WTC11 (cell line): Measurements from ENCODE around the gene ZCCHC2. TPM values are rescaled to one million over a fixed set of nuclear protein-coding genes. Genes with fewer than 3 reads are reported as not detected.

Experiments used
- ATAC-seq: fragments of 200-7000 bp; cut with Tn5 transposase; 2 replicates; pipeline ENCODE4 v1.10.0; 2021; ENCODE audit warnings: mild to moderate bottlenecking, moderate library complexity
- CTCF ChIA-PET: fragments of 300-600 bp; sonication (Branson Sonifier 250); formaldehyde crosslinking; loops from one replicate; lab custom pipeline; 2021; ENCODE audit warnings: antibody characterized with exemption; lab: Charles Lee
- POLR2A ChIA-PET: fragments of 350-600 bp; sonication (Branson Sonifier 250); formaldehyde crosslinking; loops from one replicate; lab custom pipeline; 2021; ENCODE audit warnings: antibody characterized with exemption; lab: Charles Lee
- DNase-seq: peaks from one replicate; pipeline ENCODE4 v3.0.0; 2021; ENCODE audit warnings: low spot score
- H3K27ac Mint-ChIP-seq: 2 replicates; pipeline ENCODE4 v1.8.0; 2021; ENCODE audit warnings: mixed read lengths
- H3K27me3 Mint-ChIP-seq: 2 replicates; pipeline ENCODE4 v1.8.0; 2021; ENCODE audit warnings: low read depth, mild to moderate bottlenecking, moderate library complexity, mixed read lengths
- H3K36me3 Mint-ChIP-seq: 2 replicates; pipeline ENCODE4 v1.8.0; 2021; ENCODE audit warnings: mixed read lengths
- H3K4me1 Mint-ChIP-seq: 2 replicates; pipeline ENCODE4 v1.8.0; 2022; ENCODE audit warnings: mixed read lengths
- H3K4me3 Mint-ChIP-seq: 2 replicates; pipeline ENCODE4 v1.8.0; 2021; ENCODE audit warnings: mild to moderate bottlenecking, moderate library complexity, mixed read lengths
- H3K9me3 Mint-ChIP-seq: 2 replicates; pipeline ENCODE4 v1.8.0; 2021; ENCODE audit warnings: mixed read lengths
- AR ChIP-seq: fragments of 250-450 bp; sonication (Bioruptor Pico); IDR thresholded peaks from 2 replicates; pipeline ENCODE4 v1.9.0; 2021; ENCODE audit warnings: mild to moderate bottlenecking
- ATF6 ChIP-seq: sonication (generic); formaldehyde crosslinking; IDR thresholded peaks from 2 replicates; pipeline ENCODE4 v1.8.1; 2023; ENCODE audit warnings: mild to moderate bottlenecking, missing genetic modification reagents
- E2F1 ChIP-seq: sonication (generic); formaldehyde crosslinking; IDR thresholded peaks from 2 replicates; pipeline ENCODE4 v1.8.0; 2022; ENCODE audit warnings: mild to moderate bottlenecking, missing genetic modification reagents
- EMX1 ChIP-seq: fragments of 250-450 bp; sonication (Bioruptor Pico); IDR thresholded peaks from 2 replicates; pipeline ENCODE4 v1.8.0; 2021; ENCODE audit warnings: mild to moderate bottlenecking
- ERG ChIP-seq: fragments of 250-450 bp; sonication (Bioruptor Pico); IDR thresholded peaks from 2 replicates; pipeline ENCODE4 v1.8.0; 2021; ENCODE audit warnings: mild to moderate bottlenecking
- GRHL2 ChIP-seq: fragments of 250-450 bp; sonication (Bioruptor Pico); IDR thresholded peaks from 2 replicates; pipeline ENCODE4 v1.8.0; 2022; ENCODE audit warnings: mild to moderate bottlenecking, moderate library complexity; ENCODE audit not compliant: insufficient replicate concordance, severe bottlenecking
- GTF2I ChIP-seq: fragments of 250-450 bp; sonication (Bioruptor Pico); conservative IDR thresholded peaks from 2 replicates; pipeline ENCODE4 v1.4.0; 2021; ENCODE audit warnings: mild to moderate bottlenecking
- HMGA2 ChIP-seq: fragments of 250-450 bp; sonication (Bioruptor Pico); IDR thresholded peaks from 2 replicates; pipeline ENCODE4 v1.4.0; 2021; ENCODE audit warnings: mild to moderate bottlenecking, moderate library complexity
- HMGXB4 ChIP-seq: sonication (generic); formaldehyde crosslinking; IDR thresholded peaks from 2 replicates; pipeline ENCODE4 v1.8.1; 2023; ENCODE audit warnings: mild to moderate bottlenecking, moderate library complexity, missing genetic modification reagents
- MAX ChIP-seq: sonication (generic); formaldehyde crosslinking; IDR thresholded peaks from 2 replicates; pipeline ENCODE4 v1.8.0; 2022; ENCODE audit warnings: mild to moderate bottlenecking, missing genetic modification reagents
- NFATC4 ChIP-seq: fragments of 250-450 bp; sonication (Bioruptor Pico); IDR thresholded peaks from 2 replicates; pipeline ENCODE4 v1.9.0; 2021; ENCODE audit warnings: mild to moderate bottlenecking
- OVOL2 ChIP-seq: fragments of 250-450 bp; sonication (Bioruptor Pico); IDR thresholded peaks from 2 replicates; pipeline ENCODE4 v1.9.0; 2021; ENCODE audit warnings: mild to moderate bottlenecking, borderline replicate concordance
- PREB ChIP-seq: sonication (generic); formaldehyde crosslinking; IDR thresholded peaks from 2 replicates; pipeline ENCODE4 v1.8.1; 2022; ENCODE audit warnings: mild to moderate bottlenecking, missing genetic modification reagents, moderate library complexity, borderline replicate concordance
- PRRX2 ChIP-seq: fragments of 250-450 bp; sonication (Bioruptor Pico); IDR thresholded peaks from 2 replicates; pipeline ENCODE4 v1.8.0; 2021; ENCODE audit warnings: mild to moderate bottlenecking
- SMAD4 ChIP-seq: sonication (generic); formaldehyde crosslinking; IDR thresholded peaks from 2 replicates; pipeline ENCODE4 v1.8.0; 2022; ENCODE audit warnings: mild to moderate bottlenecking, missing genetic modification reagents
- TCF7 ChIP-seq: sonication (generic); formaldehyde crosslinking; IDR thresholded peaks from 2 replicates; pipeline ENCODE4 v1.8.0; 2022; ENCODE audit warnings: mild to moderate bottlenecking, low read depth, missing genetic modification reagents, moderate library complexity
- ZBTB43 ChIP-seq: sonication (generic); formaldehyde crosslinking; IDR thresholded peaks from 2 replicates; pipeline ENCODE4 v1.8.1; 2023; ENCODE audit warnings: mild to moderate bottlenecking, missing genetic modification reagents
- ZNF232 ChIP-seq: sonication (generic); formaldehyde crosslinking; IDR thresholded peaks from 2 replicates; pipeline ENCODE4 v1.8.0; 2022; ENCODE audit warnings: mild to moderate bottlenecking, missing genetic modification reagents
- ZNF263 ChIP-seq: sonication (generic); formaldehyde crosslinking; IDR thresholded peaks from 2 replicates; pipeline ENCODE4 v1.8.1; 2022; ENCODE audit warnings: low read depth, mild to moderate bottlenecking, moderate library complexity, missing genetic modification reagents
- ZNF425 ChIP-seq: fragments of 250-450 bp; sonication (Bioruptor Pico); conservative IDR thresholded peaks from 2 replicates; pipeline ENCODE4 v1.9.0; 2021; ENCODE audit warnings: mild to moderate bottlenecking
- ZSCAN18 ChIP-seq: fragments of 250-450 bp; sonication (Bioruptor Pico); IDR thresholded peaks from 2 replicates; pipeline ENCODE4 v2.1.2; 2022; ENCODE audit warnings: mild to moderate bottlenecking, moderate library complexity
- total RNA-seq: library from RNA; stranded (reverse); gene quantifications from 3 replicates; pipeline ENCODE4 v1.2.3, GENCODE V29; 2021

ZCCHC2 gene
- total RNA-seq, 1 experiment from 2014 or later = 18.8 TPM

- TF ChIP-seq ZBTB43 (CRISPR knock-in tag) (no peak), NFATC4 (CRISPR knock-in tag) (no peak), ZNF232 (CRISPR knock-in tag) (no peak), ATF6 (CRISPR knock-in tag) (no peak)
- TF ChIP-seq, all 79 proteins: peak for 0
These were observed 48.8 kb downstream of the ZCCHC2 start (continued) for GRCh38 chr18:62571648-62572047.

GRCh38 chr18:62572456-62572855 is 49.6 kb downstream of the ZCCHC2 start:
- no peak for ATAC-seq
- TF ChIP-seq HMGA2 = no peak
- no peak for TF ChIP-seq GTF2I (CRISPR knock-in tag)
- no peak for TF ChIP-seq EMX1 (CRISPR knock-in tag)
- no peak for TF ChIP-seq OVOL2 (CRISPR knock-in tag)
- no peak for TF ChIP-seq ERG (CRISPR knock-in tag)
- no peak for TF ChIP-seq PREB (CRISPR knock-in tag)
- no peak for TF ChIP-seq SMAD4
- TF ChIP-seq PRRX2 (CRISPR knock-in tag) = no peak
- TF ChIP-seq AR (CRISPR knock-in tag) = no peak
- no peak for TF ChIP-seq GRHL2 (CRISPR knock-in tag)
- TF ChIP-seq ZNF425 (CRISPR knock-in tag) = no peak
- no peak for TF ChIP-seq ZNF263
- TF ChIP-seq TCF7 (CRISPR knock-in tag) = no peak
- no peak for TF ChIP-seq ZSCAN18
- TF ChIP-seq E2F1 = no peak
- TF ChIP-seq HMGXB4 = no peak
- no peak for TF ChIP-seq MAX (CRISPR knock-in tag)

More at GRCh38 chr18:62572456-62572855, 49.6 kb downstream of the ZCCHC2 start:
- Mint-ChIP-seq H3K36me3 (peaks cover 50% of the 10 kb centered on the region), H3K27me3 (no peaks in the 10 kb centered on the region), H3K27ac (no peak overlapping the region), H3K9me3 (peaks cover 17% of the 10 kb centered on the region), H3K4me1 (peaks cover 16% of the 10 kb centered on the region), H3K4me3 (no peak overlapping the region)
- DNase-seq = no peak
- CTCF ChIA-PET = interaction anchor here (2.1 kb wide), 1 partner anchor 12 kb away, joined by 9 read pairs; no protein-coding TSS in a partner anchor
- POLR2A ChIA-PET = no interaction called here
